Measurements from ENCODE around the gene CAPN8. TPM values are rescaled to one million over a fixed set of nuclear protein-coding genes. Genes with fewer than 3 reads are reported as not detected.

The CAPN8 gene
- total RNA-seq, 1 donor from 2014 or later, result not detected

DNA sequence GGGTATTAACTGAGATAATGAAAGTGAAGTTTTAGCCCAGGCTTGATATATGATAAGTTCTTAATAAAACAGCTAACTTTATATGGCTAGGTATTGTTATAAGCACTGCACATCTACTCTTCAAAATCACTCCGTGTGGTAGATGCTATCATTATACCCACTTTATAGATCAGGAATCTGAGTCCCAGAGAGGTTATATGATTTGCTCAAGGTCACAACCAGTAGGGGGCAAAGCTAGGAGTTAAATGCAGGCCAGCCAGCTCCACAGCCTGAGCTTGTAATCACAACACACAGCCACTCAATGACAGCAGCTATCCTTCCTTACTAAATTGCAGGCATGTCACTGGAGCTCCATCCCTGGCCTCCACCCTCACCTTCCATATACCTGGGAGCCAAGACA is 115.8 kb downstream of the CAPN8 start:
- Histone ChIP-seq H3K4me2 (ENCODE audit: low read length) (no peak overlapping the region), H3K4me1 (ENCODE audit: insufficient read depth, low read length) (no peaks in the 10 kb centered on the region), H3K9me3 (ENCODE audit: insufficient read depth, low read depth, low read length) (no peaks in the 10 kb centered on the region), H2AFZ (ENCODE audit: low read depth, low read length) (no peak overlapping the region), H3K9ac (ENCODE audit: low read length) (no peak overlapping the region), H3K79me2 (ENCODE audit: insufficient read depth, low read length) (no peaks in the 10 kb centered on the region), H4K20me1 (ENCODE audit: insufficient read depth, low read length) (no peaks in the 10 kb centered on the region), H3K36me3 (ENCODE audit: insufficient read depth, low read length) (no peaks in the 10 kb centered on the region), H3K4me3 (ENCODE audit: insufficient read depth, low read depth, low read length) (no peak overlapping the region), H3K27ac (ENCODE audit: low read depth, low read length) (no peak overlapping the region), H3K27me3 (ENCODE audit: insufficient read depth, low read length) (peaks cover 2% of the 10 kb centered on the region)
- FAIRE-seq, result no peak
- no peak for DNase-seq (ENCODE audit: low read depth)
- TF ChIP-seq CTCF (IDR thresholded peaks at IDR 0.05; ENCODE audit: insufficient read depth, low read depth, low read length) (no peak), EZH2 (IDR thresholded peaks at IDR 0.05; ENCODE audit: insufficient read depth, low read length) (no peak)
- H3K4me3 Mint-ChIP-seq (ENCODE audit: unreplicated experiment), result no peak overlapping the region
- H3K36me3 Mint-ChIP-seq (ENCODE audit: low read depth, unreplicated experiment), result no peaks in the 10 kb centered on the region
- H3K27ac Mint-ChIP-seq (ENCODE audit: unreplicated experiment), result no peak overlapping the region
- H3K4me1 Mint-ChIP-seq (ENCODE audit: low read depth, unreplicated experiment), result peaks cover 5% of the 10 kb centered on the region
- peaks cover 33% of the 10 kb centered on the region for H3K27me3 Mint-ChIP-seq (ENCODE audit: low read depth, unreplicated experiment)
- no peaks in the 10 kb centered on the region for H3K9me3 Mint-ChIP-seq (ENCODE audit: unreplicated experiment)

DNA sequence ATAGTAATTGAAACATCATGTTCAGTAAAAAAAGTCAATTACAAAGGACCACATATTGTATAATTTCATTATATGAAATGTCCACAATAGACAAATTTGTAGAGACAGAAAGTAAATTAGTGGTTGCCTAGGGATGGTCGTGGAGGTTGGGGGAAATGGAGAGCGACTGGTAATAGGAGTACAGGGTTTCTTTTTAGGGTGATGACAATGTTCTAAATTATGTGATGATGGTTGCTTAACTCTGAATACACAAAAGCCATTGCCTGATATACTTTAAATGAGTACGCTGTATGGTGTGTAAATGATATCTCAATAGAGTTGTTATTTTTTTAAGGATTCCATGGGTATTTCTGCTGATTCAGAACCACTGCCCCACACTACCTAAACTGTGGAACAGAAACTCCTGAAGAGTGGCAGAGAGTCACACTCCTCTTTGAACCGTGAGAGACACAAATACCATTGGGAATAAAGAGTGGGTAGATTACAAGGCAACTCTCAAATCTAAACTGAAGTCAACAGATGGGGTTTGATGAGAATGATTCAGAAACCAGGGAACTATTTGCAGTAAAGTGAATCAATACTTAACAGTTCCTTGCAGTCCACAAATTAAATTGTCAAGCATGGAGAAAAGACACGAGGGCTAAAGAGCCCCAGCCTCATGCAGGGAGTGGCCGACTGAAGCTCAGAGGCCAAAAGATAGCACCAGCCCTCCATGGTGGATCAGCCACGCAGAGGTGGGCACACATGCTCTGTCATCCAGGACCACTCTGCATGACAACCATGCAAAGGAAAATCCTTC is 118.0 kb downstream of the CAPN8 start:
- Mint-ChIP-seq H3K9me3 (ENCODE audit: unreplicated experiment) (no peaks in the 10 kb centered on the region), H3K27me3 (ENCODE audit: low read depth, unreplicated experiment) (peaks cover 35% of the 10 kb centered on the region), H3K27ac (ENCODE audit: unreplicated experiment) (no peak overlapping the region), H3K4me3 (ENCODE audit: unreplicated experiment) (no peak overlapping the region), H3K4me1 (ENCODE audit: low read depth, unreplicated experiment) (peaks cover 5% of the 10 kb centered on the region), H3K36me3 (ENCODE audit: low read depth, unreplicated experiment) (no peaks in the 10 kb centered on the region)
- TF ChIP-seq EZH2 (IDR thresholded peaks at IDR 0.05; ENCODE audit: insufficient read depth, low read length) (no peak), CTCF (IDR thresholded peaks at IDR 0.05; ENCODE audit: insufficient read depth, low read depth, low read length) (no peak)
- H3K27ac ChIP-seq (ENCODE audit: low read depth, low read length), result no peak overlapping the region
- peaks cover 2% of the 10 kb centered on the region for H3K27me3 ChIP-seq (ENCODE audit: insufficient read depth, low read length)
- H2AFZ ChIP-seq (ENCODE audit: low read depth, low read length), result no peak overlapping the region
- no peaks in the 10 kb centered on the region for H3K36me3 ChIP-seq (ENCODE audit: insufficient read depth, low read length)
- no peaks in the 10 kb centered on the region for H3K9me3 ChIP-seq (ENCODE audit: insufficient read depth, low read depth, low read length)
- no peaks in the 10 kb centered on the region for H3K79me2 ChIP-seq (ENCODE audit: insufficient read depth, low read length)
- DNase-seq (ENCODE audit: low read depth) (no peak), FAIRE-seq (no peak)
- no peaks in the 10 kb centered on the region for H4K20me1 ChIP-seq (ENCODE audit: insufficient read depth, low read length)
- H3K9ac ChIP-seq (ENCODE audit: low read length), result no peak overlapping the region
- no peak overlapping the region for H3K4me2 ChIP-seq (ENCODE audit: low read length)
- no peak overlapping the region for H3K4me3 ChIP-seq (ENCODE audit: insufficient read depth, low read depth, low read length)
- H3K4me1 ChIP-seq (ENCODE audit: insufficient read depth, low read length), result no peaks in the 10 kb centered on the region

GRCh38 chr1:223545343-223545742 is 120.2 kb downstream of the CAPN8 start:
- Histone ChIP-seq H3K36me3 (ENCODE audit: insufficient read depth, low read length) (no peaks in the 10 kb centered on the region), H4K20me1 (ENCODE audit: insufficient read depth, low read length) (no peaks in the 10 kb centered on the region), H3K79me2 (ENCODE audit: insufficient read depth, low read length) (no peaks in the 10 kb centered on the region), H3K9me3 (ENCODE audit: insufficient read depth, low read depth, low read length) (no peaks in the 10 kb centered on the region), H2AFZ (ENCODE audit: low read depth, low read length) (no peak overlapping the region), H3K9ac (ENCODE audit: low read length) (no peak overlapping the region), H3K27me3 (ENCODE audit: insufficient read depth, low read length) (peaks cover 7% of the 10 kb centered on the region), H3K4me2 (ENCODE audit: low read length) (no peak overlapping the region), H3K4me1 (ENCODE audit: insufficient read depth, low read length) (no peaks in the 10 kb centered on the region), H3K27ac (ENCODE audit: low read depth, low read length) (no peak overlapping the region), H3K4me3 (ENCODE audit: insufficient read depth, low read depth, low read length) (no peak overlapping the region)
- no peaks in the 10 kb centered on the region for H3K36me3 Mint-ChIP-seq (ENCODE audit: low read depth, unreplicated experiment)
- TF ChIP-seq EZH2 (IDR thresholded peaks at IDR 0.05; ENCODE audit: insufficient read depth, low read length) (no peak), CTCF (IDR thresholded peaks at IDR 0.05; ENCODE audit: insufficient read depth, low read depth, low read length) (no peak)
- no peak overlapping the region for H3K4me3 Mint-ChIP-seq (ENCODE audit: unreplicated experiment)
- no peak for FAIRE-seq
- no peaks in the 10 kb centered on the region for H3K9me3 Mint-ChIP-seq (ENCODE audit: unreplicated experiment)
- peaks cover under 1% of the 10 kb centered on the region for H3K4me1 Mint-ChIP-seq (ENCODE audit: low read depth, unreplicated experiment)
- no peak for DNase-seq (ENCODE audit: low read depth)
- H3K27me3 Mint-ChIP-seq (ENCODE audit: low read depth, unreplicated experiment), result peaks cover 41% of the 10 kb centered on the region
- no peak overlapping the region for H3K27ac Mint-ChIP-seq (ENCODE audit: unreplicated experiment)
